Measurements from ENCODE around the gene CARHSP1. TPM values are rescaled to one million over a fixed set of nuclear protein-coding genes. Genes with fewer than 3 reads are reported as not detected.

CARHSP1 gene
- total RNA-seq, 1 donor from 2014 or later = 61.5 TPM

- Histone ChIP-seq H3K9me3 (ENCODE audit: insufficient read depth, low read depth, low read length) (no peaks in the 10 kb centered on the region), H3K4me3 (ENCODE audit: insufficient read depth, low read depth, low read length) (no peak overlapping the region), H3K36me3 (ENCODE audit: insufficient read depth, low read length) (peaks cover 27% of the 10 kb centered on the region), H4K20me1 (ENCODE audit: insufficient read depth, low read length) (peaks cover 61% of the 10 kb centered on the region), H3K27ac (ENCODE audit: low read depth, low read length) (no peak overlapping the region), H3K27me3 (ENCODE audit: insufficient read depth, low read length) (no peaks in the 10 kb centered on the region), H3K4me1 (ENCODE audit: insufficient read depth, low read length) (peaks cover 10% of the 10 kb centered on the region), H2AFZ (ENCODE audit: low read depth, low read length) (no peak overlapping the region), H3K4me2 (ENCODE audit: low read length) (no peak overlapping the region), H3K79me2 (ENCODE audit: insufficient read depth, low read length) (peaks cover 54% of the 10 kb centered on the region), H3K9ac (ENCODE audit: low read length) (no peak overlapping the region)
- no peak for FAIRE-seq
- H3K4me1 Mint-ChIP-seq (ENCODE audit: low read depth, unreplicated experiment) = peaks cover 22% of the 10 kb centered on the region
- TF ChIP-seq CTCF (IDR thresholded peaks at IDR 0.05; ENCODE audit: insufficient read depth, low read depth, low read length) (no peak), EZH2 (IDR thresholded peaks at IDR 0.05; ENCODE audit: insufficient read depth, low read length) (no peak)
- H3K27ac Mint-ChIP-seq (ENCODE audit: unreplicated experiment) = no peak overlapping the region
- H3K27me3 Mint-ChIP-seq (ENCODE audit: low read depth, unreplicated experiment) = no peaks in the 10 kb centered on the region
- H3K9me3 Mint-ChIP-seq (ENCODE audit: unreplicated experiment) = no peaks in the 10 kb centered on the region
- H3K4me3 Mint-ChIP-seq (ENCODE audit: unreplicated experiment) = no peak overlapping the region
- H3K36me3 Mint-ChIP-seq (ENCODE audit: low read depth, unreplicated experiment) = peaks cover 24% of the 10 kb centered on the region
- no peak for DNase-seq (ENCODE audit: low read depth)
Measured at GRCh38 chr16:8831450-8831849, 37.4 kb downstream of the CARHSP1 start.

GRCh38 chr16:8828541-8829165 lies 40.2 kb downstream of the CARHSP1 start:
- Histone ChIP-seq H3K9me3 (ENCODE audit: insufficient read depth, low read depth, low read length) (no peaks in the 10 kb centered on the region), H3K79me2 (ENCODE audit: insufficient read depth, low read length) (peaks cover 43% of the 10 kb centered on the region), H3K9ac (ENCODE audit: low read length) (peak overlapping the region; percentile 0), H3K27me3 (ENCODE audit: insufficient read depth, low read length) (no peaks in the 10 kb centered on the region), H2AFZ (ENCODE audit: low read depth, low read length) (no peak overlapping the region), H3K4me1 (ENCODE audit: insufficient read depth, low read length) (peaks cover 10% of the 10 kb centered on the region), H3K36me3 (ENCODE audit: insufficient read depth, low read length) (peaks cover 33% of the 10 kb centered on the region), H3K4me2 (ENCODE audit: low read length) (peak overlapping the region; percentile 23), H4K20me1 (ENCODE audit: insufficient read depth, low read length) (peaks cover 58% of the 10 kb centered on the region), H3K27ac (ENCODE audit: low read depth, low read length) (peak overlapping the region; percentile 16), H3K4me3 (ENCODE audit: insufficient read depth, low read depth, low read length) (no peak overlapping the region)
- H3K27me3 Mint-ChIP-seq (ENCODE audit: low read depth, unreplicated experiment) = no peaks in the 10 kb centered on the region
- peak overlapping the region; percentile 50 for H3K4me3 Mint-ChIP-seq (ENCODE audit: unreplicated experiment)
- peak overlapping the region; percentile 35 for H3K27ac Mint-ChIP-seq (ENCODE audit: unreplicated experiment)
- DNase-seq (ENCODE audit: low read depth) (no peak), FAIRE-seq (no peak)
- H3K36me3 Mint-ChIP-seq (ENCODE audit: low read depth, unreplicated experiment) = peaks cover 23% of the 10 kb centered on the region
- H3K4me1 Mint-ChIP-seq (ENCODE audit: low read depth, unreplicated experiment) = peaks cover 17% of the 10 kb centered on the region
- TF ChIP-seq CTCF (IDR thresholded peaks at IDR 0.05; ENCODE audit: insufficient read depth, low read depth, low read length) (no peak), EZH2 (IDR thresholded peaks at IDR 0.05; ENCODE audit: insufficient read depth, low read length) (no peak)
- H3K9me3 Mint-ChIP-seq (ENCODE audit: unreplicated experiment) = no peaks in the 10 kb centered on the region

GRCh38 chr16:8826278-8826879 lies 42.4 kb downstream of the CARHSP1 start:
- Histone ChIP-seq H3K4me2 (ENCODE audit: low read length) (no peak overlapping the region), H3K36me3 (ENCODE audit: insufficient read depth, low read length) (peaks cover 41% of the 10 kb centered on the region), H3K27me3 (ENCODE audit: insufficient read depth, low read length) (no peaks in the 10 kb centered on the region), H3K27ac (ENCODE audit: low read depth, low read length) (no peak overlapping the region), H3K9ac (ENCODE audit: low read length) (no peak overlapping the region), H3K4me3 (ENCODE audit: insufficient read depth, low read depth, low read length) (no peak overlapping the region), H2AFZ (ENCODE audit: low read depth, low read length) (no peak overlapping the region), H4K20me1 (ENCODE audit: insufficient read depth, low read length) (peaks cover 58% of the 10 kb centered on the region), H3K4me1 (ENCODE audit: insufficient read depth, low read length) (peaks cover 10% of the 10 kb centered on the region), H3K9me3 (ENCODE audit: insufficient read depth, low read depth, low read length) (no peaks in the 10 kb centered on the region), H3K79me2 (ENCODE audit: insufficient read depth, low read length) (peaks cover 41% of the 10 kb centered on the region)
- H3K9me3 Mint-ChIP-seq (ENCODE audit: unreplicated experiment) = no peaks in the 10 kb centered on the region
- H3K4me1 Mint-ChIP-seq (ENCODE audit: low read depth, unreplicated experiment) = peaks cover 14% of the 10 kb centered on the region
- no peaks in the 10 kb centered on the region for H3K27me3 Mint-ChIP-seq (ENCODE audit: low read depth, unreplicated experiment)
- no peak for DNase-seq (ENCODE audit: low read depth)
- no peak for FAIRE-seq
- peaks cover 26% of the 10 kb centered on the region for H3K36me3 Mint-ChIP-seq (ENCODE audit: low read depth, unreplicated experiment)
- peak overlapping the region; percentile 34 for H3K27ac Mint-ChIP-seq (ENCODE audit: unreplicated experiment)
- TF ChIP-seq CTCF (IDR thresholded peaks at IDR 0.05; ENCODE audit: insufficient read depth, low read depth, low read length) (no peak), EZH2 (IDR thresholded peaks at IDR 0.05; ENCODE audit: insufficient read depth, low read length) (no peak)
- H3K4me3 Mint-ChIP-seq (ENCODE audit: unreplicated experiment) = no peak overlapping the region
